Activated naive CD4-positive, alpha-beta T cell treated with anti-CD3 and anti-CD28 coated beads, Interleukin-2, amount 10 ng/mL, durations not matched to agents 7 days and 5 days (primary cell): Measurements from ENCODE around the gene E2F7.
A peak's percentile ranks its signal among the peaks of the same experiment; 100 is the strongest.
"Not testable (repeated sequence)": the region's sequence is repeated elsewhere in the genome, so short reads cannot be mapped to it uniquely, and the experiment has no call there.

Experiments used
- CTCF ChIA-PET: fragments of 350-600 bp; sonication (Branson Sonifier 250); formaldehyde crosslinking; loops from one replicate; lab custom pipeline; 2021; ENCODE audit warnings: antibody characterized with exemption; lab: Charles Lee
- DNase-seq: peaks from one replicate; pipeline ENCODE4 v3.0.0-alpha.2; 2020
- H3K27ac Mint-ChIP-seq: one replicate; pipeline ENCODE4 v1.8.0; 2021; ENCODE audit warnings: mild to moderate bottlenecking, moderate library complexity, mixed read lengths
- H3K27me3 Mint-ChIP-seq: one replicate; pipeline ENCODE4 v1.8.0; 2021; ENCODE audit warnings: mild to moderate bottlenecking, mixed read lengths
- H3K36me3 Mint-ChIP-seq: one replicate; pipeline ENCODE4 v1.8.0; 2021; ENCODE audit warnings: mixed read lengths
- H3K4me1 Mint-ChIP-seq: one replicate; pipeline ENCODE4 v1.8.0; 2021; ENCODE audit warnings: mixed read lengths
- H3K4me3 Mint-ChIP-seq: one replicate; pipeline ENCODE4 v1.8.0; 2021; ENCODE audit warnings: mild to moderate bottlenecking, moderate library complexity, mixed read lengths
- H3K9me3 Mint-ChIP-seq: one replicate; pipeline ENCODE4 v1.8.0; 2021; ENCODE audit warnings: mixed read lengths

The E2F7 gene, protein sequence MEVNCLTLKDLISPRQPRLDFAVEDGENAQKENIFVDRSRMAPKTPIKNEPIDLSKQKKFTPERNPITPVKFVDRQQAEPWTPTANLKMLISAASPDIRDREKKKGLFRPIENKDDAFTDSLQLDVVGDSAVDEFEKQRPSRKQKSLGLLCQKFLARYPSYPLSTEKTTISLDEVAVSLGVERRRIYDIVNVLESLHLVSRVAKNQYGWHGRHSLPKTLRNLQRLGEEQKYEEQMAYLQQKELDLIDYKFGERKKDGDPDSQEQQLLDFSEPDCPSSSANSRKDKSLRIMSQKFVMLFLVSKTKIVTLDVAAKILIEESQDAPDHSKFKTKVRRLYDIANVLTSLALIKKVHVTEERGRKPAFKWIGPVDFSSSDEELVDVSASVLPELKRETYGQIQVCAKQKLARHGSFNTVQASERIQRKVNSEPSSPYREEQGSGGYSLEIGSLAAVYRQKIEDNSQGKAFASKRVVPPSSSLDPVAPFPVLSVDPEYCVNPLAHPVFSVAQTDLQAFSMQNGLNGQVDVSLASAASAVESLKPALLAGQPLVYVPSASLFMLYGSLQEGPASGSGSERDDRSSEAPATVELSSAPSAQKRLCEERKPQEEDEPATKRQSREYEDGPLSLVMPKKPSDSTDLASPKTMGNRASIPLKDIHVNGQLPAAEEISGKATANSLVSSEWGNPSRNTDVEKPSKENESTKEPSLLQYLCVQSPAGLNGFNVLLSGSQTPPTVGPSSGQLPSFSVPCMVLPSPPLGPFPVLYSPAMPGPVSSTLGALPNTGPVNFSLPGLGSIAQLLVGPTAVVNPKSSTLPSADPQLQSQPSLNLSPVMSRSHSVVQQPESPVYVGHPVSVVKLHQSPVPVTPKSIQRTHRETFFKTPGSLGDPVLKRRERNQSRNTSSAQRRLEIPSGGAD

DNA sequence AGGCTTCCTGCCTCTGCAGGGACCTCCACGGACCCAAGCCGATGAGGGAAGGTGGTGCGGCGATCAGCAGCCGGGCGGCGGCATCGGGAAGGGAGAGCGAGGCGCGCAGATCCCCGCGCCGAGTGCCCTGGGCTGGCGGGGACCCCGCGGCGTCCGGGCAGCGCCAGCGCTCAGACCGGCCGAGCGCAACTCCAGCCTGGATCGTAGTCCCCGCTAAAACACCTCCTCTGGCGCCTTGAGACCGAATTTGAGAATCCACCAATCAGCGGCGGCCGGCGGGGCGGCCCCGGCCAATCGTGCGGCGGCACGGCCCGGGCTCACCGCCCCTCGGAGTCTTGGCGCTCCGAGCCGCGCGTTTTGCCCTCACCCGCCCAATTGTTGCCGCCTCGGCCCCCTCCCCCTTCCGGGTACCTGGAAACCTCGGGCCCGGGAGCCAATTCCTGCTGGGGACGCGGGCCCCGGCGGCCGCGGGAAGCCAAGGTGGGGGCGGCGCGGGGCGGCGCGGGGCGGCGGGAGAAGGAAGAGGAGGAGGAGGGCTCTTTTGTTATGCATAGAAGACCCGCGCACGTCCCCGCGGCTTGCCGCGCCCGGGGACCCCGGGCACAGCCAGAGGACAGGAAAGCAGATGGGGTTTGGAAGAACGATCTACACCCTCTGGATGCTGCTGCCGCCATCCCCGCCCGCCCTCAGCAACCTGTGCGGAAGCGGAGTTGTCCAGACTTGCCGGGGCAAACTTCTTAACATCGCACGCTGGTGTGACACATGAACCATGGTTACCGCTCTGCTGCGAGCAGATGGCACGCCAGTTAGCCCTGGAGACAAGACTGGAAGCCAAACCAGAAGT lies at the start of gene E2F7:
Gene E2F7, minus strand, starts transcription at position 209 of the 844 bp plus-strand sequence. CDS start 934 bp downstream, outside the sequence.
- CTCF ChIA-PET: no interaction called here
- H3K36me3 Mint-ChIP-seq: peaks cover 35% of the 10 kb centered on the region
- H3K4me3 Mint-ChIP-seq: peak within 1 kb of the TSS; percentile 78
- H3K27ac Mint-ChIP-seq: peak within 1 kb of the TSS; percentile 78
- peaks cover 19% of the 10 kb centered on the region for H3K27me3 Mint-ChIP-seq
- peak; percentile 92 for DNase-seq
- peaks cover 42% of the 10 kb centered on the region for H3K4me1 Mint-ChIP-seq
- H3K9me3 Mint-ChIP-seq: no peaks in the 10 kb centered on the region

DNA sequence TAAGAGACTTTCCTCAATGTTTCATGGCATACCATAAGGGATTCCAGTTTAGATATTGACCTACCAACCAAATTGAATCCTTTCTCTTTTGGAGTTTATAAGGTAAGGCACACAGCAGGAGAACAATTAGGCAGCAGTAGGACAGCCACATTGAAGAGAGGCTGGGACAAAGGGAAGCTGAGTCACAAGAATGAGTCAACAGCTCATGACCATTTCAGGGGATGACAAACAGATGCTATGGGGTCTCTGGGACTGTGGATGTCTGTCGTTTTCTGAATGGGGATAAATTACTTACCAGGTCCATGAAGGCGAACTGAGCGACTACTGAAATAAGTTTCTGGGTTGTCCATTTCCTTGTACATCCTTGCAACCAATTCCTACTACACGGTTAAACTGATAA lies 48.6 kb upstream of the E2F7 start:
- Mint-ChIP-seq H3K9me3 (no peaks in the 10 kb centered on the region), H3K36me3 (no peaks in the 10 kb centered on the region), H3K27ac (no peak overlapping the region), H3K4me3 (no peak overlapping the region), H3K27me3 (no peaks in the 10 kb centered on the region), H3K4me1 (no peaks in the 10 kb centered on the region)
- no peak for DNase-seq
- CTCF ChIA-PET: no interaction called here

DNA sequence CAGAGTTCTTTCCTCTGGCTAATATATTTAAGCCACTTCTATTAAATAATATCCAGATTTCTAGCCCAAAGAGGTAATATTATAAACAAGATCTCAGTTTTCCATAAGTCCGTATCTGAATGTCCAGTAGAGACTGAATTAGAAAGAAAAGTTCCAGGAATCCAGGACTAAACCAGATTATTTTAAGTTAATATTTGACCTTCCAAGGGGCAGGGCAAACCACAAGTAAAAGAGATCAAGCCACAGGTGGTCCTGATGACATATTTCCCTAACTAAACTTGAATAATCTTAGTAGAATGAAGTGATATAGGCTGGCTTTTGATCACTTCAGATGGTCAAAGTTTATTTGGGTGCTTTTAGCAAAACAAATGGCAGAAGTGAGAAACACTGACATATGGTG lies 43.3 kb upstream of the E2F7 start:
- Mint-ChIP-seq H3K9me3 (no peaks in the 10 kb centered on the region), H3K27me3 (no peaks in the 10 kb centered on the region), H3K36me3 (no peaks in the 10 kb centered on the region), H3K4me1 (no peaks in the 10 kb centered on the region), H3K27ac (no peak overlapping the region), H3K4me3 (no peak overlapping the region)
- CTCF ChIA-PET: no interaction called here
- DNase-seq: no peak

DNA sequence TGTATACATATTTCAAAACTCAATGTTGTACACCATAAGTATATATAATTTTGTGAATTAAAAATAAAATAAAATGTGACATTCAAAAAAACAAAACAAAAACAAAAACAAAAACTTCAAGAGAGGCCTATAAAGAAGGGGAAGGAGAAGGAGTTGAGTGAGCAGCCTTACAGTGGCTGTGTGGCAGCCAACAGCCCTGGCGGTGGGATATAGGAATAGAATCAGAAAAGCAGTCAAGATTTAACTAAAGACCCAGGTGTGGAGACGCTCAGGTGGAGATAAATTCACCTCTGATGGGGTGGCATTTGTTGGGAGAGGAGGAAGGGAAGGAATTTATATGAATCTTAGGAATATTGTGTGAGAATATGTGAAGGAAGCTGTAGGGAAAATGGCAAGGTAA lies 41.8 kb upstream of the E2F7 start:
- Mint-ChIP-seq H3K27ac (no peak overlapping the region), H3K9me3 (no peaks in the 10 kb centered on the region), H3K4me3 (no peak overlapping the region), H3K27me3 (no peaks in the 10 kb centered on the region), H3K36me3 (no peaks in the 10 kb centered on the region), H3K4me1 (no peaks in the 10 kb centered on the region)
- CTCF ChIA-PET: no interaction called here
- DNase-seq: no peak

DNA sequence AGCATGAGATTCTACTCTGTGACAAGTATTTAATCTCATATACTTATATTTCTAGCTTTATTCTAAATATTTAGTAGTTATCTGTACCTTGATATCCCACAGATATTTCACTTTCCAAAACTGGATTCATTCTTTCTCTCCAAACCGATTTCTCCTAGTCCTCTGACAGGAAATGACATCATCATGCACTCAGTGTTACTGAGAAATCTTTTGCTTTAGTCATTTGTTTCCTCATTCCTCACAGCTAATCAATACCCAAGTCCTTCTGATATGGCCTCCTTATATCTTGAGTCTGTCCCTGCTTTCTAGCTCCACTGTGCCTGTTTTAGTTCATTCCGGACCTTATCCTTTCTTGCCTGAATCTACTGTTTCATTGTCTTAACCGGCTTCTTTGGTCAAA lies 39.4 kb upstream of the E2F7 start:
- H3K4me1 Mint-ChIP-seq: no peaks in the 10 kb centered on the region
- no peaks in the 10 kb centered on the region for H3K9me3 Mint-ChIP-seq
- no peak overlapping the region for H3K4me3 Mint-ChIP-seq
- no peak for DNase-seq
- no peak overlapping the region for H3K27ac Mint-ChIP-seq
- H3K27me3 Mint-ChIP-seq: no peaks in the 10 kb centered on the region
- CTCF ChIA-PET: no interaction called here
- no peaks in the 10 kb centered on the region for H3K36me3 Mint-ChIP-seq

DNA sequence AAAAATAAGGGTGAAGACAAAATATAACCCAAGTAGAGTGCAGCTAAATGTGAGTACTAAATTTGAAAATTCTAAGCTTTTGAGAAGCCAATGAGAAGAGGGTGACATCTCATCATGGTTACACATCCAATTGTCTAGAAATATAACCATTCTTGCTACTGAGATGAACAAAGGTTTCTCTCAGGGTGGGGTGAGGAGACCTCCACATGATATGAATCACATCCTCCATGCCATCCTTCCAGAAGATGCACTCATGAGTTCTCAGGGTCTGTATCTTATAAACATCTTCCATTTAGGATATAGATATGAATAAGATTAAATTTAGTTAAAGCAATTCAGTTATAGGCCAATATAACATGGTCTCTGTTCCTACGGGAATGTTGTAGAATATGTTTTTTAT lies 38.9 kb upstream of the E2F7 start:
- CTCF ChIA-PET: no interaction called here
- no peaks in the 10 kb centered on the region for H3K9me3 Mint-ChIP-seq
- no peak overlapping the region for H3K4me3 Mint-ChIP-seq

DNA sequence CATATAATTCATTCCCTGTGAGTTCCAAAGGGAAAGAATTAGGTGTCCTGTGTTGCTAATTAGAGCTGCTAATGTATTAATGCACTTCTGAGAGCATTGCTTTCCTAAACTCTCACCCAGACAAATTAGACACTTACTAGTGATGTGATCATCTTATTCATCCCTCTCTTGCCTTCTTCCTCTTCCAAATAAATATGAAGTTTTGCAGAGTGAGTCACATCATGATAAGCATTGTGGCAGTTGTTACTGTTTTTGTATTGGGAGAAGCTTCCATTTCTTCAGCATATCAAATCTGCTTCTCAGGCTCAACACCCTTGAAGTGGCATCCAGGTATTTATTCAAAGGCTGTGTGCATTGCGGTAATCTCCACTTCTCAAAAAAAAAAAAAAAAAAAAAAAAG lies 37.3 kb upstream of the E2F7 start:
- Mint-ChIP-seq H3K4me3 (no peak overlapping the region), H3K36me3 (no peaks in the 10 kb centered on the region), H3K27ac (no peak overlapping the region), H3K9me3 (no peaks in the 10 kb centered on the region), H3K27me3 (no peaks in the 10 kb centered on the region), H3K4me1 (no peaks in the 10 kb centered on the region)
- DNase-seq: no peak
- CTCF ChIA-PET: interaction anchor here (0.6 kb wide), 1 partner anchor 134 kb away, joined by 3 read pairs; no protein-coding TSS in a partner anchor

More for the DNA sequence above, 38.9 kb upstream of the E2F7 start:
- no peak for DNase-seq
- Mint-ChIP-seq H3K4me1 (no peaks in the 10 kb centered on the region), H3K27me3 (no peaks in the 10 kb centered on the region), H3K36me3 (no peaks in the 10 kb centered on the region), H3K27ac (no peak overlapping the region)

DNA sequence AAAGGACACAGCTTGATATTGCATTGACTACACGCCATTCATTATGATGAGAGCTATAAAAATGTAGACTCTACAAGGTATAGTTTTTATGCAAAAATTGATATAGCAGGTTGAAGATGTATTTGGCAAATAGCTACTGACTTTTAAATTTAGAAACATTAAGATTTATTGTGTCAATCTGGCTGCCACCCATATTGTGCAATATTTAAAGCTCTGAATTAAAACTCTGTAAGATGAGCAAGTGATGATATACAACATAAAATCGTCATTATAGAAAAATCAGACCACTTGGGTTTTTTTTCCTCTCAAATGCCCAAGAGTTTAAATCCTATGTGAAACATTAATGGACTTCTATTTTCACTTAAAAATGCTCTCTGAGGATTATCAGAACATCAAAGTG lies 36.8 kb upstream of the E2F7 start:
- H3K27ac Mint-ChIP-seq: no peak overlapping the region
- no peak for DNase-seq
- CTCF ChIA-PET: no interaction called here
- H3K36me3 Mint-ChIP-seq: no peaks in the 10 kb centered on the region
- H3K9me3 Mint-ChIP-seq: no peaks in the 10 kb centered on the region
- H3K4me1 Mint-ChIP-seq: no peaks in the 10 kb centered on the region
- no peak overlapping the region for H3K4me3 Mint-ChIP-seq
- no peaks in the 10 kb centered on the region for H3K27me3 Mint-ChIP-seq

DNA sequence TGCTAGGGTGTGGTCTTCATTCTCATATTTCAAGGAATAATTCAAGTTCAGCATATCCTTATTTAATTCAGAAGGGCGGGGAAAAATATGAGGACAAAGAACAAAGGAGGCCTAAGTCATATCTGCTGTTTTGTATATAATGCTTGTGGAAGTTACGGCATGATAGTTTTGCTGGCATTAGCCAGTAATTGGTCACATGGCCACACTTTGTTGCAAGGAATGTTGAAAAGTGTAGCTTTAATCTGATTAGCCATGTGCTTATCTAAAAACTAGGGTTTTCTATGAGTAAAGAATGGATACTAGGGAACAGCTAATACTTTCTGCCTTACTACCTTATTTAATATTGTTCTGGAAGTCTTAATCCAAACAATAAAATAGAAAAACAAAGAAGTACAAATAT lies 34.4 kb upstream of the E2F7 start:
- no peak for DNase-seq
- Mint-ChIP-seq H3K27me3 (no peaks in the 10 kb centered on the region), H3K4me1 (no peaks in the 10 kb centered on the region), H3K27ac (no peak overlapping the region), H3K36me3 (no peaks in the 10 kb centered on the region), H3K9me3 (no peaks in the 10 kb centered on the region), H3K4me3 (no peak overlapping the region)
- CTCF ChIA-PET: no interaction called here

DNA sequence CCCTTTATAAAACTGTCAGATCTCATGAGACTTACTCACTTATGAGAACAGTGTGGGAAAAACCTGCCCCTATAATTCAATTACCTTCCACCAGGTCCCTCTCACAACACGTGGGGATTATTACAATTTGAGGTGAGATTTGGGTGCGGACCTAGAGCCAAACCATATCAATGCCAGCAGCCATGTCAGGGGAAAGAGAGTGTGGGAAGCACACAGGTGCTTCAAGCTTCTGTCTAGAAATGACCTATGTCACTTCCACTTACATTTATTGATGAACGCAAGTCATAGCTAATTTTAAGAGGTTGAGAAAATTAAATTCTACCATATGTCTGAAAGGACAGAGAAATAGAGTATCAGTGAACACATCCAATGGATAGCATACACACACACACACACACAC lies 32.5 kb upstream of the E2F7 start:
- no peaks in the 10 kb centered on the region for H3K27me3 Mint-ChIP-seq
- no peak overlapping the region for H3K4me3 Mint-ChIP-seq
- CTCF ChIA-PET: no interaction called here
- H3K9me3 Mint-ChIP-seq: no peaks in the 10 kb centered on the region
- H3K4me1 Mint-ChIP-seq: no peaks in the 10 kb centered on the region
- no peak overlapping the region for H3K27ac Mint-ChIP-seq
- H3K36me3 Mint-ChIP-seq: no peaks in the 10 kb centered on the region
- DNase-seq: no peak

DNA sequence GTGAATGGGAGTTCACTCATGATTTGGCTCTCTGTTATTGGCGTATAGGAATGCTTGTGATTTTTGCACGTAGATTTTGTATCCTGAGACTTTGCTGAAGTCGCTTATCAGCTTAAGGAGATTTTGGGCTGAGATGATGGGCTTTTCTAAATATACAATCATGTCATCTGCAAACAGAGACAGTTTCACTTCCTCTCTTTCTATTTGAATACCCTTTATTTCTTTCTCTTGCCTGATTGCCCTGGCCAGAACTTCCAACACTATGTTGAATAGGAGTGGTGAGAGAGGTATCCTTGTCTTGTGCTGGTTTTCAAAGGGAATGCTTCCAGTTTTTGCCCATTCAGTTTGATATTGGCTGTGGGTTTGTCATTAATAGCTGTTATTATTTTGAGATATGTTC lies 26.9 kb upstream of the E2F7 start:
- H3K27me3 Mint-ChIP-seq, H3K36me3 Mint-ChIP-seq, H3K4me1 Mint-ChIP-seq, H3K4me3 Mint-ChIP-seq, CTCF ChIA-PET, DNase-seq, H3K9me3 Mint-ChIP-seq, H3K27ac Mint-ChIP-seq: not testable (repeated sequence)

DNA sequence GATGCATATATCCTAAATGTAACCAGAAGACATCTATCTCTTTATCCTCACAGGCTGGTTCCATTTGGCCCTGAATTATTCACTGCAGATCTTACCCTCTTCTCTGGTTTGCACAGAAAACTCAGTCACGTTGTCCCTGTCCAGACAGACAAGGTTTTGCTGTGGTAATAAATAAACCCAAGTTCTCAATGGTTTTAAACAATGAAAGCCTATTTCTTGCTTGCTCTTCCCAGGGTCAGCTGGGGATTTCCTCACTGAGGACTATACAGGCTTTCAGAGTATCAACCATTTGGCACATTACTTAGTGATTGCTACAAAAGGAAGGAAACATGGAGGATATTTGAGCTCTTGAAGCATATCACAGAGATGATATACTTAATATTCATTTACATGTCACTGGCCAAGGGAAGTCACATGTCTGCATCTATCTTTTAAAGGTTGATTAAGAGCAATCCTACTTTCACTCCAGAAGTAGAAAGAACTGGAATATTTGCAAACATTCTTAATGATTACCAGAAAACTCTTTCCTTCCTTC lies 24.4 kb upstream of the E2F7 start:
- H3K4me3 Mint-ChIP-seq: no peak overlapping the region
- H3K9me3 Mint-ChIP-seq: no peaks in the 10 kb centered on the region
- CTCF ChIA-PET: no interaction called here
- DNase-seq: no peak
- no peaks in the 10 kb centered on the region for H3K27me3 Mint-ChIP-seq
- no peaks in the 10 kb centered on the region for H3K36me3 Mint-ChIP-seq
- H3K27ac Mint-ChIP-seq: no peak overlapping the region
- no peaks in the 10 kb centered on the region for H3K4me1 Mint-ChIP-seq

DNA sequence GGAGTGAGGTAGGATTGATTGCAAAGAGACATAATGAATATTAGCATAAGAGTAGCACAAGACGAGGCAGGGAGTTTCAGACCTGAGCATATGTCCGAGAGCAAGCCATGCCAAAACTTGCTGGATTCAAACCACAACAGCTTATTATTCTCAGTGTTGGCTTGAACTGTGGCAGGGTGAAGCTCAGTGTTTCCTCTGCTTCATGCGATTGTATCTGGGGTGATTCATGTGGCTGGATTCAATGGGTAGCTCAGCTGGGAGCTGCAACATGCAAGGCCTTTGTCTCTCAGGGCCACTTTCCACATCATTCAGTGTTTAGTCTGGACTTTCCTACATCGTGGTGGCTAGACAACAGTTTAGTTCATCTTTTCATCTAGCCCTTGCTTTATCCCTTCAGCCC lies 22.1 kb upstream of the E2F7 start:
- no peak overlapping the region for H3K4me3 Mint-ChIP-seq
- no peak overlapping the region for H3K27ac Mint-ChIP-seq
- CTCF ChIA-PET: no interaction called here
- DNase-seq: no peak
- no peaks in the 10 kb centered on the region for H3K4me1 Mint-ChIP-seq
- H3K27me3 Mint-ChIP-seq: no peaks in the 10 kb centered on the region
- no peaks in the 10 kb centered on the region for H3K36me3 Mint-ChIP-seq
- H3K9me3 Mint-ChIP-seq: no peaks in the 10 kb centered on the region

DNA sequence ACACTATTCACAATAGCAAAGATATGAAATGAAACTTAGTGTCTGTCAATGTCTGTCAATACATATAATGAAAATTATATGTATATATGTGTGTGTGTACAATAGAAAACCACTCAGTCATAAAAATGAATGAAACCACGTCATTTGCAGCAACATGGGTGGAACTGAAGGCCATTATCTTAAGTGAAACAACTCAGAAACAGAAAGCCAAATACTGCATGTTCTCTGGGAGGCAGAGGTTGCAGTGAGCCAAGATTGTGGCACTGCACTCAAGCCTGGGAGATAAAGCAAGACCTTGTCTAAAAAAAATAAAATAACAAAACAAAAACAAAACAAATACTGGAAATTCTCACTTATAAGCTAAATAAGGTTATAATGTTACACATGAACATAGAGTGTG lies 16.7 kb upstream of the E2F7 start:
- DNase-seq: no peak
- Mint-ChIP-seq H3K9me3 (no peaks in the 10 kb centered on the region), H3K27me3 (no peaks in the 10 kb centered on the region), H3K4me3 (no peak overlapping the region), H3K36me3 (no peaks in the 10 kb centered on the region), H3K4me1 (no peaks in the 10 kb centered on the region), H3K27ac (no peak overlapping the region)
- CTCF ChIA-PET: no interaction called here
